ENCODE data around the gene NOG. TPM values are rescaled to one million over a fixed set of nuclear protein-coding genes. Genes with fewer than 3 reads are reported as not detected.

Gene NOG
- total and polyA plus RNA-seq, 2 experiments from 2014 or later: 0.39 to 0.66 TPM

GRCh38 chr17:56549501-56549900, 44.0 kb upstream of the NOG start (continued):
- TF ChIP-seq, protein P1, sequence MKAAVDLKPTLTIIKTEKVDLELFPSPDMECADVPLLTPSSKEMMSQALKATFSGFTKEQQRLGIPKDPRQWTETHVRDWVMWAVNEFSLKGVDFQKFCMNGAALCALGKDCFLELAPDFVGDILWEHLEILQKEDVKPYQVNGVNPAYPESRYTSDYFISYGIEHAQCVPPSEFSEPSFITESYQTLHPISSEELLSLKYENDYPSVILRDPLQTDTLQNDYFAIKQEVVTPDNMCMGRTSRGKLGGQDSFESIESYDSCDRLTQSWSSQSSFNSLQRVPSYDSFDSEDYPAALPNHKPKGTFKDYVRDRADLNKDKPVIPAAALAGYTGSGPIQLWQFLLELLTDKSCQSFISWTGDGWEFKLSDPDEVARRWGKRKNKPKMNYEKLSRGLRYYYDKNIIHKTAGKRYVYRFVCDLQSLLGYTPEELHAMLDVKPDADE (IDR thresholded peaks at IDR 0.05): no peak

- Histone ChIP-seq H3K79me2 (replicated peaks; ENCODE audit: insufficient read depth) (no peaks in the 10 kb centered on the region), H3F3A (replicated peaks; ENCODE audit: low read depth) (no peaks in the 10 kb centered on the region), H2AFZ (no peak overlapping the region), H4K20me1 (replicated peaks; ENCODE audit: insufficient read depth) (no peaks in the 10 kb centered on the region), H3K36me3 (ENCODE audit: insufficient read depth) (no peaks in the 10 kb centered on the region), H3K27me3 (ENCODE audit: insufficient read depth) (no peaks in the 10 kb centered on the region), H3K4me3 (no peak overlapping the region), H3K27ac (ENCODE audit: low read depth) (no peak overlapping the region), H3K9me2 (ENCODE audit: insufficient read depth) (no peaks in the 10 kb centered on the region; the same call in 1 of the 2 replicates), H3K4me1 (ENCODE audit: insufficient read depth) (no peaks in the 10 kb centered on the region), H3K4me2 (no peak overlapping the region)
- no peak; the same call in 2 of the 3 replicates for ATAC-seq
- no peak overlapping the region for H3K4me3 Mint-ChIP-seq
- no peaks in the 10 kb centered on the region for H3K4me1 Mint-ChIP-seq
- TF ChIP-seq ZNF462 (CRISPR knock-in tag; IDR thresholded peaks at IDR 0.05): no peak
- H3K27me3 Mint-ChIP-seq (ENCODE audit: insufficient read depth, low read depth, poor library complexity): no peaks in the 10 kb centered on the region
- DNase-seq (ENCODE audit: low spot score): no peak
- no peaks in the 10 kb centered on the region; the same call in 2 of the 3 replicates for H3K9me3 Mint-ChIP-seq
- H3K27ac Mint-ChIP-seq: no peak overlapping the region
- H3K36me3 Mint-ChIP-seq (ENCODE audit: low read depth): no peaks in the 10 kb centered on the region
Measured at GRCh38 chr17:56557682-56558081, 35.8 kb upstream of the NOG start.

GRCh38 chr17:56558088-56558487, 35.4 kb upstream of the NOG start:
- Mint-ChIP-seq H3K4me1 (no peaks in the 10 kb centered on the region), H3K9me3 (no peaks in the 10 kb centered on the region; the same call in 2 of the 3 replicates), H3K27ac (no peak overlapping the region), H3K36me3 (ENCODE audit: low read depth) (no peaks in the 10 kb centered on the region), H3K27me3 (ENCODE audit: insufficient read depth, low read depth, poor library complexity) (no peaks in the 10 kb centered on the region), H3K4me3 (no peak overlapping the region)
- Histone ChIP-seq H3K4me2 (no peak overlapping the region), H3K9me2 (ENCODE audit: insufficient read depth) (no peaks in the 10 kb centered on the region; the same call in 1 of the 2 replicates), H3K27ac (ENCODE audit: low read depth) (no peak overlapping the region), H3K79me2 (replicated peaks; ENCODE audit: insufficient read depth) (no peaks in the 10 kb centered on the region), H2AFZ (no peak overlapping the region; the same call in 1 of the 2 replicates), H4K20me1 (replicated peaks; ENCODE audit: insufficient read depth) (no peaks in the 10 kb centered on the region), H3K4me1 (ENCODE audit: insufficient read depth) (no peaks in the 10 kb centered on the region), H3F3A (replicated peaks; ENCODE audit: low read depth) (no peaks in the 10 kb centered on the region), H3K4me3 (no peak overlapping the region), H3K27me3 (ENCODE audit: insufficient read depth) (no peaks in the 10 kb centered on the region), H3K36me3 (ENCODE audit: insufficient read depth) (no peaks in the 10 kb centered on the region)
- no peak for ATAC-seq
- DNase-seq (ENCODE audit: low spot score): no peak
- TF ChIP-seq, protein P2, sequence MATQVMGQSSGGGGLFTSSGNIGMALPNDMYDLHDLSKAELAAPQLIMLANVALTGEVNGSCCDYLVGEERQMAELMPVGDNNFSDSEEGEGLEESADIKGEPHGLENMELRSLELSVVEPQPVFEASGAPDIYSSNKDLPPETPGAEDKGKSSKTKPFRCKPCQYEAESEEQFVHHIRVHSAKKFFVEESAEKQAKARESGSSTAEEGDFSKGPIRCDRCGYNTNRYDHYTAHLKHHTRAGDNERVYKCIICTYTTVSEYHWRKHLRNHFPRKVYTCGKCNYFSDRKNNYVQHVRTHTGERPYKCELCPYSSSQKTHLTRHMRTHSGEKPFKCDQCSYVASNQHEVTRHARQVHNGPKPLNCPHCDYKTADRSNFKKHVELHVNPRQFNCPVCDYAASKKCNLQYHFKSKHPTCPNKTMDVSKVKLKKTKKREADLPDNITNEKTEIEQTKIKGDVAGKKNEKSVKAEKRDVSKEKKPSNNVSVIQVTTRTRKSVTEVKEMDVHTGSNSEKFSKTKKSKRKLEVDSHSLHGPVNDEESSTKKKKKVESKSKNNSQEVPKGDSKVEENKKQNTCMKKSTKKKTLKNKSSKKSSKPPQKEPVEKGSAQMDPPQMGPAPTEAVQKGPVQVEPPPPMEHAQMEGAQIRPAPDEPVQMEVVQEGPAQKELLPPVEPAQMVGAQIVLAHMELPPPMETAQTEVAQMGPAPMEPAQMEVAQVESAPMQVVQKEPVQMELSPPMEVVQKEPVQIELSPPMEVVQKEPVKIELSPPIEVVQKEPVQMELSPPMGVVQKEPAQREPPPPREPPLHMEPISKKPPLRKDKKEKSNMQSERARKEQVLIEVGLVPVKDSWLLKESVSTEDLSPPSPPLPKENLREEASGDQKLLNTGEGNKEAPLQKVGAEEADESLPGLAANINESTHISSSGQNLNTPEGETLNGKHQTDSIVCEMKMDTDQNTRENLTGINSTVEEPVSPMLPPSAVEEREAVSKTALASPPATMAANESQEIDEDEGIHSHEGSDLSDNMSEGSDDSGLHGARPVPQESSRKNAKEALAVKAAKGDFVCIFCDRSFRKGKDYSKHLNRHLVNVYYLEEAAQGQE (IDR thresholded peaks at IDR 0.05; ENCODE audit: unreplicated experiment): no peak
- TF ChIP-seq JUNB (IDR thresholded peaks at IDR 0.05; ENCODE audit: unreplicated experiment): no peak

All from GM23338 (cell line).